Tracheal epithelial cell (primary cell): ENCODE measurements around the gene MYEF2. TPM values are rescaled to one million over a fixed set of nuclear protein-coding genes. Genes with fewer than 3 reads are reported as not detected.

Experiments used
- total RNA-seq: library from RNA; depleted of rRNA; stranded (reverse); fragments of >200 nt; gene quantifications from 2 replicates; pipeline ENCODE4 v1.2.1, GENCODE V29; 2014

The MYEF2 gene, protein sequence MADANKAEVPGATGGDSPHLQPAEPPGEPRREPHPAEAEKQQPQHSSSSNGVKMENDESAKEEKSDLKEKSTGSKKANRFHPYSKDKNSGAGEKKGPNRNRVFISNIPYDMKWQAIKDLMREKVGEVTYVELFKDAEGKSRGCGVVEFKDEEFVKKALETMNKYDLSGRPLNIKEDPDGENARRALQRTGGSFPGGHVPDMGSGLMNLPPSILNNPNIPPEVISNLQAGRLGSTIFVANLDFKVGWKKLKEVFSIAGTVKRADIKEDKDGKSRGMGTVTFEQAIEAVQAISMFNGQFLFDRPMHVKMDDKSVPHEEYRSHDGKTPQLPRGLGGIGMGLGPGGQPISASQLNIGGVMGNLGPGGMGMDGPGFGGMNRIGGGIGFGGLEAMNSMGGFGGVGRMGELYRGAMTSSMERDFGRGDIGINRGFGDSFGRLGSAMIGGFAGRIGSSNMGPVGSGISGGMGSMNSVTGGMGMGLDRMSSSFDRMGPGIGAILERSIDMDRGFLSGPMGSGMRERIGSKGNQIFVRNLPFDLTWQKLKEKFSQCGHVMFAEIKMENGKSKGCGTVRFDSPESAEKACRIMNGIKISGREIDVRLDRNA
- total RNA-seq = 0.43 and 4.8 TPM in 2 replicates

DNA sequence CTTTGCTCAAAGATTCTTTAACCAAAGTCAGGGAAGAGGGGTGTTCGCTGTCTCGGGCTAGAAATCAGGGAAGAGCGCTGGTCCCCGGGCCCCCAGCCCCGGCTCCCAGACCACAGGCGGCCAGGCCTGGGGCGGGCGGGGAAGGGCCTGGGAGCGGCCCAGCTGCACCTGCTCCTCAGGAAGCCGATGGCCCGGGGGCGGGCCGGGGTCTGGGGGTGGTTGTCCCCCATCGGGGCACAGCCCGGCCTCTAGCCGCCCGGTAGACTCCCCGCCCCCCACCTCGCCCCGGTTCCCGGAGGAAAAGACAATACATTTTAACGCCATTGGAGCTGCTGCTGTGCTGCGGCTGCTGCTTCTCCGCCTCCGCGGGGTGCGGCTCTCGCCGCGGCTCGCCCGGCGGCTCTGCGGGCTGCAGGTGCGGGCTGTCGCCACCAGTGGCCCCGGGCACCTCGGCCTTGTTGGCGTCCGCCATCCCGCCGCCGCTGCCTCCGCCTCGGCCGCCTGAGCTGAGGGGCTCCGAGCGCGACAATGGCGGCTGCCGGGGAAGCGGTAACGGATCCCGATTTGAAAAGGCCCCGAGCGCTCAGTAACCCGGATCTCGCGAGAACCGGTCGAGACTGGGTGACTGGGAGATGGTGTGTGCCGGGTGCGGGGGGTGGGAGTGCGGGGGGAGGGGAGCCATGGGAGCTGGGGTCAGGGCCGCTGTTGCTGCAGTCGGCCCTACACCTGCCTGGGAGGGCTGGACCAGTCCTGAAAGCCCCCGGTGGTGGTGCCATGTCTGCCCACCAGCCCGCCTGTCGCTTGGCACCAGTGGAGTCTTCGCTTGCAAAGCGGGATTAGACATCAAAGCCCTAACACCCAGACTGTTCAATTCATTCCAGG, at the start of gene MYEF2:
MYEF2 (minus strand) TSS at position 530 of the 882 bp plus-strand sequence; CDS start at position 472, 58 bp downstream.

DNA sequence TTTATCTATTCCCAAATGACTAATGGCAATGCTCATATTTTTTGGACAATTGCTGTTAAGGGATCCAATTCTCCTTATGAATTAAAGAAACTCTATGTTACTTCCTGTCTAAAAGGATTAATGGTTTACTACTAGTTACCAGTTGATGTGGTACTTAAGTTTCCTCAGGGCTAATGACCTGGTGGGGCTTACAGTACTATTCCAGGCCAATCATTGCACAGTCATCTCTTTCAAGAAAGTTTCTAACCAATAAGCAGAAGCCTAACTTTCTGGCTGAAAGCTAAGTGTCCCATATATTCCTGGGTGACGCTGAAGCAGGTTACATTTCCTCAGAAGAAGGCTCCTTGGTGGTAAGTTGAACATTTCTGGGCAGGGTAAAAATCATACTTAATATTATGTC, 27.9 kb upstream of the MYEF2 start, which contains the start of gene SLC12A1:
SLC12A1 (plus strand) TSS at position 322 of the 400 bp plus-strand sequence. CDS start 1,418 bp downstream, outside the sequence.

DNA sequence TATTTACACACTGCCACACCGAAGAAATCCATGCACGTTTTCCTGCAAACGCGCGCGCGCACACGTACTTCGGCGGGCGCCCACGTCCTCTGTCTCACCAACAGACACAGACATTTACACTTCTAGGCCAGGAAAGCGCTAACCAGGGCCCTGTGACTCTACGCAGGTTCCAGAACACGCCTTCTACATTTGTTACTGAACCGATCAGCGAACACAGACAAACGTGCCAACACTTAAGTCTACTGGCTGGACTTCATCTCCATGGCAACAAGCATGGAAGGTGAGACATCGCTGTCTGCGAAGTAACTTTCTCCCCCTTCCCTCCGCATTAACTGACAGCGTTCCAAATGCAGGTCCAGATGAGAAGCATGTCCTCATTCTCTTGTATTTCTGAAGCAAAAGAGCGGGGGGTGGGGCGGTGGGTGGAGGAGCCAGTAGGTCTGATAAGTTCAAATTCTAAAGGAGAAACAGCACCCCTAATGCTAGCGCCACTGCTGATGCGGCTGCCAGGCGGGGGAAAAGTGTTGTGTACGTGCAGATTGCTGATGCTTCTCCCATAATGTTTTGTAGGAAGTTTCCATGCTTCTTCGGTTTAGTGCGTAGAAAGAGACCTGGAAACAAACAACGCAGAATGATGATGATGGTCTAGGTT, 13.6 kb upstream of the MYEF2 start, which contains the start of gene CTXN2:
CTXN2 (plus strand) TSS at position 92 of the 652 bp plus-strand sequence. CDS start 9,636 bp downstream, outside the sequence.

DNA sequence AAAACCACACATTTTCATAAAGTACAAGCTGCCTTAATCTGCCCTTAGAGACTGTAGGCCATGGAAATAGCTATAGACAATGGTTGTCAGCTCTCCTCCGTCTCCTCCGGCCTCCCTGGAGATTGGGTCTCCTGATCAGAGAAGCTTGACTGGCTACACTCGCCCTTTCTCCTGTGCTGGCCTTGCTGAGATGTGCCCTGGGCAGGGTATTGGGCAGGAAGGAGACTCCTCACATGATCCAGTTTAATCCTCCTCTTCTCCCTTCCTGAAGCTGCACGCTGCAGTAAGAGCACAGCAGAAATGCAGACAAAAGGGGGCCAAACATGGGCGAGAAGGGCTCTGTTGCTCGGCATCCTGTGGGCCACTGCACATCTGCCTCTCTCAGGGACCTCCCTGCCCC, 57.4 kb downstream of the MYEF2 start, which contains the start of gene SLC24A5:
SLC24A5 (plus strand) TSS at position 246 of the 400 bp plus-strand sequence; CDS start at position 301, 55 bp downstream.

Other genes with a start within 250 kb of the MYEF2 start
- gene SLC24A5, start 57.3 kb downstream of the MYEF2 start, total RNA-seq = not detected in 2 replicates
- not detected in 2 replicates for gene CTXN2, start 13.4 kb upstream of the MYEF2 start, total RNA-seq
- under 0.01 TPM in 1 of 2 replicates, not detected in the other for gene SLC12A1, start 28.0 kb upstream of the MYEF2 start, total RNA-seq
- gene DUT, start 153.1 kb upstream of the MYEF2 start, total RNA-seq = 49.2 and 74.7 TPM in 2 replicates